Testis (tissue), 2 donors: ENCODE measurements around the gene OR8G1.

Experiments
- POLR2A ChIP-seq: fragments of 450-650 bp; IDR thresholded peaks from one replicate; pipeline ENCODE4 v1.6.1; 2017; ENCODE audit warnings: antibody characterized with exemption, mild to moderate bottlenecking, moderate library complexity
- TF ChIP-seq, protein P1 (sequence below), 3 experiments: fragments of 450-650 bp in 2 of 3; fragments of 200-600 bp in 1 of 3; sonication (generic) in 1 of 3; IDR thresholded peaks; one replicate each; pipeline ENCODE4 v1.5.1; 2016 to 2019; ENCODE audit warnings: antibody characterized with exemption in 3 of 3, mild to moderate bottlenecking in 2 of 3, moderate library complexity in 1 of 3

DNA sequence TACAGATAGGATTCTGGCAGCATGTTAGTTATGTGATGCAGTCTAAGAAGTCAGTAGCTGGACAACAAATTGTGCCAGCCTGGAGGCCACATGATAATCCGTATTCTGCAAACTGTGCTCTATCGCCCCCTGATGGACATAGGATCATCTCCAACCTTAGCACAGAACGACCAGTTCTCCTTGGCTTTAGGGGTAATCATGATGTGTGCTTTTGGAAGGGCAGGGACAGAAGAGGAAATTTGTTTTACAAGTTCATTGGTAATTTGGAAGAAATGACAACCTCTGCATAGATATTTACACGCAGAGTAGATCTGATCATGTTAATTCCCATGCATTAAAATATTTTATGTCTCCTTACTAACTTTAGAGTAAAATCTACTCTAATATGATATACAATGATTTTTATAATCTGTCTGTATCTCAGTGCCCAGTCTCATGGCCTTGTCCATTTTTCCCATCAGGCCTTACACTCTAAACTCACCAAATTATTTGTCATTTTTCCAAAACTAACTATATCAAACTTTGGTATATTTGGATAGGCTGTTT, 45.6 kb upstream of the OR8G1 start:
- no peak for TF ChIP-seq POLR2A
- TF ChIP-seq, protein P1, sequence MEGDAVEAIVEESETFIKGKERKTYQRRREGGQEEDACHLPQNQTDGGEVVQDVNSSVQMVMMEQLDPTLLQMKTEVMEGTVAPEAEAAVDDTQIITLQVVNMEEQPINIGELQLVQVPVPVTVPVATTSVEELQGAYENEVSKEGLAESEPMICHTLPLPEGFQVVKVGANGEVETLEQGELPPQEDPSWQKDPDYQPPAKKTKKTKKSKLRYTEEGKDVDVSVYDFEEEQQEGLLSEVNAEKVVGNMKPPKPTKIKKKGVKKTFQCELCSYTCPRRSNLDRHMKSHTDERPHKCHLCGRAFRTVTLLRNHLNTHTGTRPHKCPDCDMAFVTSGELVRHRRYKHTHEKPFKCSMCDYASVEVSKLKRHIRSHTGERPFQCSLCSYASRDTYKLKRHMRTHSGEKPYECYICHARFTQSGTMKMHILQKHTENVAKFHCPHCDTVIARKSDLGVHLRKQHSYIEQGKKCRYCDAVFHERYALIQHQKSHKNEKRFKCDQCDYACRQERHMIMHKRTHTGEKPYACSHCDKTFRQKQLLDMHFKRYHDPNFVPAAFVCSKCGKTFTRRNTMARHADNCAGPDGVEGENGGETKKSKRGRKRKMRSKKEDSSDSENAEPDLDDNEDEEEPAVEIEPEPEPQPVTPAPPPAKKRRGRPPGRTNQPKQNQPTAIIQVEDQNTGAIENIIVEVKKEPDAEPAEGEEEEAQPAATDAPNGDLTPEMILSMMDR (IDR thresholded peaks at IDR 0.05): peak; percentile 33 to 56 (median 40)
